Astrocyte (in vitro differentiated cells and primary cell): ENCODE measurements around the gene BPIFB1. TPM values are rescaled to one million over a fixed set of nuclear protein-coding genes. Genes with fewer than 3 reads are reported as not detected.

Source experiments
- DNase-seq: peaks from one replicate; pipeline ENCODE4 v3.0.0-alpha.2; 2010; ENCODE audit warnings: low read depth
- FAIRE-seq: peaks from 2 replicates; lab custom pipeline; 2011; peaks lifted over from hg19 to GRCh38; lab: Jason Lieb, UNC
- H2AFZ ChIP-seq: 2 replicates; pipeline ENCODE4 v1.6.0; 2012; ENCODE audit warnings: low read depth, low read length, inconsistent platforms
- H3K27ac ChIP-seq: 2 replicates; pipeline ENCODE4 v1.5.1; 2011; ENCODE audit warnings: low read depth, low read length, inconsistent platforms
- H3K27me3 ChIP-seq: 2 replicates; pipeline ENCODE4 v1.6.0; 2011; ENCODE audit warnings: low read length, inconsistent platforms; ENCODE audit not compliant: insufficient read depth
- H3K36me3 ChIP-seq: 2 replicates; pipeline ENCODE4 v1.5.1; 2011; ENCODE audit warnings: low read length, inconsistent platforms; ENCODE audit not compliant: insufficient read depth
- H3K4me1 ChIP-seq: 2 replicates; pipeline ENCODE4 v1.5.1; 2011; ENCODE audit warnings: low read length, inconsistent platforms; ENCODE audit not compliant: insufficient read depth
- H3K4me2 ChIP-seq: 2 replicates; pipeline ENCODE4 v1.6.0; 2012; ENCODE audit warnings: low read length, inconsistent platforms
- H3K4me3 ChIP-seq: 2 replicates; pipeline ENCODE4 v1.5.1; 2011; ENCODE audit warnings: low read depth, mild to moderate bottlenecking, low read length, inconsistent platforms; ENCODE audit not compliant: insufficient read depth
- H3K79me2 ChIP-seq: 2 replicates; pipeline ENCODE4 v1.6.0; 2012; ENCODE audit warnings: mild to moderate bottlenecking, low read length, inconsistent platforms; ENCODE audit not compliant: insufficient read depth
- H3K9ac ChIP-seq: 2 replicates; pipeline ENCODE4 v1.6.0; 2012; ENCODE audit warnings: mild to moderate bottlenecking, low read length, inconsistent platforms
- H3K9me3 ChIP-seq: 2 replicates; pipeline ENCODE4 v1.5.1; 2012; ENCODE audit warnings: low read depth, mild to moderate bottlenecking, low read length, inconsistent platforms; ENCODE audit not compliant: insufficient read depth
- H4K20me1 ChIP-seq: 2 replicates; pipeline ENCODE4 v1.6.0; 2012; ENCODE audit warnings: low read length, inconsistent platforms; ENCODE audit not compliant: insufficient read depth
- H3K27ac Mint-ChIP-seq: one replicate; pipeline ENCODE4 v1.8.0; 2021; ENCODE audit warnings: mild to moderate bottlenecking, mixed read lengths; ENCODE audit not compliant: unreplicated experiment
- H3K27me3 Mint-ChIP-seq: one replicate; pipeline ENCODE4 v1.8.0; 2021; ENCODE audit warnings: low read depth, mixed read lengths; ENCODE audit not compliant: unreplicated experiment
- H3K36me3 Mint-ChIP-seq: one replicate; pipeline ENCODE4 v1.8.0; 2021; ENCODE audit warnings: low read depth, mixed read lengths; ENCODE audit not compliant: unreplicated experiment
- H3K4me1 Mint-ChIP-seq: one replicate; pipeline ENCODE4 v1.8.0; 2021; ENCODE audit warnings: low read depth, mixed read lengths; ENCODE audit not compliant: unreplicated experiment
- H3K4me3 Mint-ChIP-seq: one replicate; pipeline ENCODE4 v1.8.0; 2021; ENCODE audit warnings: mild to moderate bottlenecking, moderate library complexity, mixed read lengths; ENCODE audit not compliant: unreplicated experiment
- H3K9me3 Mint-ChIP-seq: one replicate; pipeline ENCODE4 v1.8.0; 2021; ENCODE audit warnings: mild to moderate bottlenecking, mixed read lengths; ENCODE audit not compliant: unreplicated experiment
- CTCF ChIP-seq: IDR thresholded peaks from 2 replicates; pipeline ENCODE4 v1.5.1; 2011; ENCODE audit warnings: low read depth, mild to moderate bottlenecking, inconsistent platforms, low read length, moderate library complexity; ENCODE audit not compliant: insufficient read depth
- EZH2 ChIP-seq: IDR thresholded peaks from 2 replicates; pipeline ENCODE4 v1.6.1; 2012; ENCODE audit warnings: mild to moderate bottlenecking, low read length, inconsistent platforms; ENCODE audit not compliant: insufficient read depth
- total RNA-seq: library from RNA; stranded (reverse); gene quantifications from 2 replicates; pipeline ENCODE4 v1.2.1, GENCODE V29; 2021

Gene BPIFB1
- total RNA-seq, 1 donor from 2014 or later = not detected

DNA sequence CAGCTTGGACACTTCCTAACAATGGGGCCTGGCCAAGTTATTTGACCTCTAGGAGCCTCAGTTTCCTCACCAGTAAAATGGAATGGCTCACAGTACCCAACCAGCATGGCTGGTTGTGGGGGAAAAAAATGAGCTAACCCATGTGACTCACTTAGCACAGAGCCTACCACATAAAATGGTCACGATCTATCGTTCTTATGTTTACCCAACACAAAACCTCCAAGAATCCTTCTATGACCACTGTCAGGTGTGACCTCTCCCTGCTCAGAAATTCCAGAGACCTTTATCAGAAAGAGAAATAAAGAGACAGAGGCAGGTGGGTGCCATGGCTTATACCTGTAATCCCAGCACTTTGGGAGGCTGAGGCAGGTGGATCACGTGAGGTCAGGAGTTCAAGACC is 39.4 kb downstream of the BPIFB1 start:
- Histone ChIP-seq H3K4me2 (no peak overlapping the region), H3K27ac (no peak overlapping the region), H3K4me3 (no peak overlapping the region), H2AFZ (no peak overlapping the region), H3K4me1 (no peaks in the 10 kb centered on the region), H4K20me1 (no peaks in the 10 kb centered on the region), H3K36me3 (no peaks in the 10 kb centered on the region), H3K27me3 (peaks cover 3% of the 10 kb centered on the region), H3K79me2 (no peaks in the 10 kb centered on the region), H3K9ac (no peak overlapping the region), H3K9me3 (no peaks in the 10 kb centered on the region)
- FAIRE-seq = no peak
- Mint-ChIP-seq H3K4me1 (no peaks in the 10 kb centered on the region), H3K9me3 (no peaks in the 10 kb centered on the region), H3K4me3 (no peak overlapping the region), H3K27me3 (peaks cover 59% of the 10 kb centered on the region), H3K27ac (no peak overlapping the region), H3K36me3 (no peaks in the 10 kb centered on the region)
- no peak for DNase-seq
- no peak for TF ChIP-seq EZH2
- TF ChIP-seq CTCF = no peak

DNA sequence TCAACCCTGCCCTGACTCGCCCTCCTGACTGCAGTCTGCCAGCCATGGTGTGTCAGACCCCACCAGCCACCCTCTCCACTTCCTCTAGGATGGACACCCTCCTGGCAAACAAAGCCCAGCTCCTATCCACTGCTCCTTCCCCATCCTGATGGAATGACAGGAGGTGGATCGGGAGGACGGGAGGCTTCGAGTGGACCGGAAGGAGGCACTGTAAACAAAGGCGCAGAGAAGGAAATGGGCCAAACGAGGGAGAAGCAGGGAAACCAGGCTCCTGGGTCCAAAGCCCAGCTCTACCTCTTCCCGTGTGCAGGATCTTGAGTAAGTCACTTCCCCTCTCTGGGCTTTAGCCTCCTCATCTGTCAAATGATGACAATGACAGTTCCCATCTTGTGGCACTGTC is 40.2 kb downstream of the BPIFB1 start:
- no peak overlapping the region for H3K9ac ChIP-seq
- TF ChIP-seq EZH2 (no peak), CTCF (no peak)
- H3K4me3 Mint-ChIP-seq = no peak overlapping the region

GRCh38 chr20:33325350-33325749 is 42.3 kb downstream of the BPIFB1 start:
- H3K4me3 ChIP-seq = no peak overlapping the region
- H3K4me2 ChIP-seq = no peak overlapping the region
- H3K27ac ChIP-seq = no peak overlapping the region
- TF ChIP-seq EZH2 (no peak), CTCF (no peak)
- H3K27me3 ChIP-seq = peaks cover 3% of the 10 kb centered on the region
- H2AFZ ChIP-seq = no peak overlapping the region
- Mint-ChIP-seq H3K9me3 (no peaks in the 10 kb centered on the region), H3K4me1 (no peaks in the 10 kb centered on the region), H3K27me3 (peaks cover 52% of the 10 kb centered on the region), H3K27ac (no peak overlapping the region), H3K4me3 (no peak overlapping the region), H3K36me3 (no peaks in the 10 kb centered on the region)
- no peaks in the 10 kb centered on the region for H3K79me2 ChIP-seq
- no peaks in the 10 kb centered on the region for H4K20me1 ChIP-seq
- DNase-seq (no peak), FAIRE-seq (no peak)
- H3K4me1 ChIP-seq = no peaks in the 10 kb centered on the region
- H3K36me3 ChIP-seq = no peaks in the 10 kb centered on the region
- H3K9me3 ChIP-seq = no peaks in the 10 kb centered on the region
- no peak overlapping the region for H3K9ac ChIP-seq

More for the DNA sequence above, 40.2 kb downstream of the BPIFB1 start:
- no peaks in the 10 kb centered on the region for H3K36me3 Mint-ChIP-seq
- Histone ChIP-seq H4K20me1 (no peaks in the 10 kb centered on the region), H3K4me2 (no peak overlapping the region), H3K4me3 (no peak overlapping the region), H3K9me3 (no peaks in the 10 kb centered on the region), H3K27me3 (peaks cover 3% of the 10 kb centered on the region), H3K36me3 (no peaks in the 10 kb centered on the region), H2AFZ (no peak overlapping the region), H3K4me1 (no peaks in the 10 kb centered on the region), H3K27ac (no peak overlapping the region), H3K79me2 (no peaks in the 10 kb centered on the region)
- H3K4me1 Mint-ChIP-seq = no peaks in the 10 kb centered on the region
- FAIRE-seq (no peak), DNase-seq (no peak)
- H3K9me3 Mint-ChIP-seq = no peaks in the 10 kb centered on the region
- H3K27me3 Mint-ChIP-seq = peaks cover 58% of the 10 kb centered on the region
- H3K27ac Mint-ChIP-seq = no peak overlapping the region
